GM06990 (cell line): ENCODE results near the gene CNOT8.

Source experiments
- DNase-seq: peaks from one replicate; pipeline ENCODE4 v3.0.0-alpha.2; 2011; ENCODE audit not compliant: insufficient read length; ENCODE audit errors: extremely low read depth
- H3K27me3 ChIP-seq: replicated peaks from 2 replicates; pipeline ENCODE4 v1.6.0; 2011; ENCODE audit warnings: low read length; ENCODE audit not compliant: control insufficient read depth, insufficient read depth
- H3K36me3 ChIP-seq: 2 replicates; pipeline ENCODE4 v1.5.1; 2011; ENCODE audit warnings: low read length; ENCODE audit not compliant: control insufficient read depth, insufficient read depth
- H3K4me3 ChIP-seq: replicated peaks from 2 replicates; pipeline ENCODE4 v1.5.1; 2011; ENCODE audit warnings: low read depth, mild to moderate bottlenecking, control low read depth, low read length
- TF ChIP-seq, protein P1 (sequence below): IDR thresholded peaks from 2 replicates; pipeline ENCODE4 v1.5.1; 2011; ENCODE audit warnings: low read length, control low read depth, mild to moderate bottlenecking, inconsistent platforms; ENCODE audit not compliant: insufficient read depth, poor library complexity, severe bottlenecking

Gene CNOT8

DNA sequence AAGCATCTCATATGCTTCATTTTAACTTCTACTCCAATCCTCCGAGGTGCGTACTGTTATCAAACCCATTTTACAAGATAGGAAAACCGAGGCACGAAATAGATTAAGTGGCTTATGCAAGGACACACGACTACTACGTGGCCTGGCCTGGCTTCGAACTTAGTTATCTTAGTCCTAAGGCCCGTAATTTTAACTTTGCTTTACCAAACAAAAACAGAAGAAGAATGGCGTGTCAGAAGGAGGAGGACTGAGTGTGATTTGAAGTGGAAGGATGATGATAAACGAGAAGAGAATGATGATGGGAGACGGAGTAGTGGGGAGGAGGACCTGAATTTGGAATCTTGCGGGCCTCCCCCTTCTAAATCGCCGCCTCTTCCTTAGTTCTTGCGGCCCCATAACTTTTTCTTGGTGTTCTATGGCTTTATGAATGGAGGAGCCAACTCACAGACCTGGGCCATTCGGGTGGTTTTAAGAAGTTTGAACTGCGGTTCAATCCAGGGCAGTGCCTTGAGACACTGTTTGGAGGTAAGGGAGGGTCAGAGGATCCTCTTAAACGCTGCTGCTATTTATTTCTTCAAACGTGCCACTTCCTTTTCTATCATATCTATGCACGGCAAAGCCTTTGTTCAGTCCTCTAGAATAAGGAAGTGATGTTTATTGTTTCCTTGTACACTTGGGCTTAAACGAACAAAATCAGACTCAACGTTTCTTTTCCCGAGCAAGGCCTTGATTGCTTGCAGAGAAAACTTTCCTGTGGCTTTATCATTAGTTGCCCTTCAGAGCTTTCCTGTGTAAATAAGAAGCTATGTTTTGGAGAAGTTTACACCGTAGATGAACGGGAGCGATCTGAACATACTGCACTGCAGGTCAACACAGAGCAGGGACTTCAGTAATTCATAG is 795 bp downstream of the CNOT8 start:
- peaks cover 3% of the 10 kb centered on the region for H3K36me3 ChIP-seq
- peak overlapping the region; percentile 68 for H3K4me3 ChIP-seq
- DNase-seq, result peak; percentile 29
- TF ChIP-seq, protein P1, sequence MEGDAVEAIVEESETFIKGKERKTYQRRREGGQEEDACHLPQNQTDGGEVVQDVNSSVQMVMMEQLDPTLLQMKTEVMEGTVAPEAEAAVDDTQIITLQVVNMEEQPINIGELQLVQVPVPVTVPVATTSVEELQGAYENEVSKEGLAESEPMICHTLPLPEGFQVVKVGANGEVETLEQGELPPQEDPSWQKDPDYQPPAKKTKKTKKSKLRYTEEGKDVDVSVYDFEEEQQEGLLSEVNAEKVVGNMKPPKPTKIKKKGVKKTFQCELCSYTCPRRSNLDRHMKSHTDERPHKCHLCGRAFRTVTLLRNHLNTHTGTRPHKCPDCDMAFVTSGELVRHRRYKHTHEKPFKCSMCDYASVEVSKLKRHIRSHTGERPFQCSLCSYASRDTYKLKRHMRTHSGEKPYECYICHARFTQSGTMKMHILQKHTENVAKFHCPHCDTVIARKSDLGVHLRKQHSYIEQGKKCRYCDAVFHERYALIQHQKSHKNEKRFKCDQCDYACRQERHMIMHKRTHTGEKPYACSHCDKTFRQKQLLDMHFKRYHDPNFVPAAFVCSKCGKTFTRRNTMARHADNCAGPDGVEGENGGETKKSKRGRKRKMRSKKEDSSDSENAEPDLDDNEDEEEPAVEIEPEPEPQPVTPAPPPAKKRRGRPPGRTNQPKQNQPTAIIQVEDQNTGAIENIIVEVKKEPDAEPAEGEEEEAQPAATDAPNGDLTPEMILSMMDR, result no peak
- H3K27me3 ChIP-seq, result no peaks in the 10 kb centered on the region

DNA sequence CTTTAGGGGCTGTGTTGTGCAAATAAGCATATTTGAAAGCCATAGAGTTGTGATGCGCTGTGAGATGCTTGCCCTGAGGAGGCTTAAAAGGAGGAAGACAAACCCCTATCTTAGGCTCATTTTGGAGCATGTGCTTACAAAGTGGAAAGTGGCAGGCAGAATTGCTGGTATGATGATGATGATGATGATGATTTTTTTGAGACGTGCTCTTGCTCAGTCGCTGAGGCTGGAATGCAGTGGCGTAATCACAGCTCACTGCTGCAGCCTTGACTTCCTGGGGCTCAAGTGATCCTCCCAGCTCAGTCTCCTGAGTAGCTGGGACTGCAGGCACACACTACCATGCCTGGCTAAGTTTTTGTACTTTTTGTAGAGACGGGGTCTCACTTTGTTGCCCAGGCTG is 1.7 kb downstream of the CNOT8 start:
- no peak for DNase-seq
- H3K27me3 ChIP-seq, result no peaks in the 10 kb centered on the region
- peaks cover 3% of the 10 kb centered on the region for H3K36me3 ChIP-seq
- peak overlapping the region; percentile 68 for H3K4me3 ChIP-seq
- TF ChIP-seq, protein P1, result no peak

DNA sequence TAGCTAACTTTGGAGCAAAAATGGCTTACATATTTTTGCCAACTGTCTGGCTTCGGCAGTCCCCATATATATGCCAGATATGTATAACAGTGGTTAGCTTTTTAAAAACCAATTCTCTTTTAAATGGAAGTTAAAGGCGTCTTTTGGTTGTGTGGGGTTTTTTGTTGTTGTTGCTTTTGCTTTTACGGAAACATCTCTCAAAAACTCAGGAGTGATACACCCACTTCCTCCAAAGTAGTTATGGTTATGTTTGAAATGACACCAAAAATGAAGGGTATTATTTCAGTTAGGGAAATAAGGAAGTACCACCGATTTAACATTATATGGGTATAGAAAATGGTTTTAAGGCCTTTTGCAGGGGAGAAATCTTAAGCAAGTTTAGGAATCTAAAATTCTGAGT is 2.3 kb downstream of the CNOT8 start:
- no peak for DNase-seq
- TF ChIP-seq, protein P1, result no peak
- Histone ChIP-seq H3K4me3 (peak overlapping the region; percentile 68), H3K27me3 (no peaks in the 10 kb centered on the region), H3K36me3 (peaks cover 3% of the 10 kb centered on the region)

DNA sequence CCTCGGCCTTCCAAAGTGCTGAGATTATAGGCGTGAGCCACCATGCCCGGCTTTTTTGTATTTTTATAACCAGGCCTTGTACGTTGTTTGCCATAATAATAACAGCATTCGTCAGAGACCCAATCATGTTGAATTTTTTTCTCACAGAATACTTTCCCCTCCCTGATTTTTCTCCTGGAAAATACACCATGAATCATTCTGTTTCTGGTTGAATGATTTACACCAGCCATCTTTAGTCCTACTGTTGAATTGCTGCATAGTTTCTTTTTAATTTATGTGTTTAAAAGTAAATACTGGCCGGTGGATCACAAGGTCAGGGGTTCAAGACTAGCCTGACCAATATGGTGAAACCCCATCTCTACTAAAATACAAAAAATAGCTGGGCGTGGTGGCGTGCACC is 3.5 kb downstream of the CNOT8 start:
- peaks cover 6% of the 10 kb centered on the region for H3K36me3 ChIP-seq
- no peak overlapping the region for H3K4me3 ChIP-seq
- H3K27me3 ChIP-seq, result no peaks in the 10 kb centered on the region
- TF ChIP-seq, protein P1, result no peak
- DNase-seq, result no peak

DNA sequence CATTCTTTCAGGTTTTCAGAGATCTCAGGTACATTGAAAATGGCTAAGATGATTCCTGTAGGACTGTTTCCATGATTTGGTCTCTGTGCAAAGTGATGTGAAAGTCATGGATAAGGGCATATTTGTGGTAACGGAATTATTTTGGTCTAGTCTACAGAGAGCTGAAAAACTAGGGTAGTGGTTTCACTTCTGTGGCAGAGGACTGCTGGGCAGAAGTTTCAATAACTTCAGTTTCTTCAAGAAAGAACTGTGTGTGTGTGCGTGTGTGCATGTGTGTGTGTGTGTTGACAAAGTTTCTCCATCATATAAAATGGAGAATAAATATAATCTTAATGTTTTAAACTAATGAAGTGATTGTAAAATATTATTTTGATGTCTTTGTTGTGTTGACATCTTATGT is 4.3 kb downstream of the CNOT8 start:
- Histone ChIP-seq H3K4me3 (no peak overlapping the region; the same call in 1 of the 2 replicates), H3K36me3 (peaks cover 6% of the 10 kb centered on the region), H3K27me3 (no peaks in the 10 kb centered on the region)
- DNase-seq, result no peak
- TF ChIP-seq, protein P1, result no peak
